Right lobe of liver (tissue), 4 donors: Measurements from ENCODE around the gene MYO5B.

Experiments used
- POLR2A ChIP-seq: fragments of 450-650 bp; IDR thresholded peaks from one replicate; pipeline ENCODE4 v1.6.1; 2017; ENCODE audit warnings: antibody characterized with exemption, mild to moderate bottlenecking
- TF ChIP-seq, protein P1 (sequence below), 4 donors: fragments of 200-600 bp in 3 of 4; fragments of 450-650 bp in 1 of 4; IDR thresholded peaks; one replicate each; pipeline versions ENCODE4 v1.5.1 to v1.8.0; 2016 to 2022; ENCODE audit warnings: antibody characterized with exemption in 4 of 4, mild to moderate bottlenecking in 2 of 4
- donor health status: DM: no; HTN: no; CAD: no.
- donor health status: DM: no; HTN: no; CAD: no.
- donor health status: DM: no; HTN: yes; CAD: no.

- TF ChIP-seq, protein P1, sequence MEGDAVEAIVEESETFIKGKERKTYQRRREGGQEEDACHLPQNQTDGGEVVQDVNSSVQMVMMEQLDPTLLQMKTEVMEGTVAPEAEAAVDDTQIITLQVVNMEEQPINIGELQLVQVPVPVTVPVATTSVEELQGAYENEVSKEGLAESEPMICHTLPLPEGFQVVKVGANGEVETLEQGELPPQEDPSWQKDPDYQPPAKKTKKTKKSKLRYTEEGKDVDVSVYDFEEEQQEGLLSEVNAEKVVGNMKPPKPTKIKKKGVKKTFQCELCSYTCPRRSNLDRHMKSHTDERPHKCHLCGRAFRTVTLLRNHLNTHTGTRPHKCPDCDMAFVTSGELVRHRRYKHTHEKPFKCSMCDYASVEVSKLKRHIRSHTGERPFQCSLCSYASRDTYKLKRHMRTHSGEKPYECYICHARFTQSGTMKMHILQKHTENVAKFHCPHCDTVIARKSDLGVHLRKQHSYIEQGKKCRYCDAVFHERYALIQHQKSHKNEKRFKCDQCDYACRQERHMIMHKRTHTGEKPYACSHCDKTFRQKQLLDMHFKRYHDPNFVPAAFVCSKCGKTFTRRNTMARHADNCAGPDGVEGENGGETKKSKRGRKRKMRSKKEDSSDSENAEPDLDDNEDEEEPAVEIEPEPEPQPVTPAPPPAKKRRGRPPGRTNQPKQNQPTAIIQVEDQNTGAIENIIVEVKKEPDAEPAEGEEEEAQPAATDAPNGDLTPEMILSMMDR (IDR thresholded peaks at IDR 0.05), result no peak
- TF ChIP-seq POLR2A, result no peak
Measured at GRCh38 chr18:50144540-50144939, 50.4 kb downstream of the MYO5B start.
